Measurements from ENCODE around the gene DEDD2.

The DEDD2 gene

GRCh38 chr19:42239544-42240220, 22.2 kb upstream of the DEDD2 start:
- H3K4me3 ChIP-seq (replicated peaks; ENCODE audit: low read depth, low read length): no peak overlapping the region
- TF ChIP-seq CTCF (IDR thresholded peaks at IDR 0.05; ENCODE audit: low read length, missing control alignments): no peak
- DNase-seq (ENCODE audit: low read depth): no peak

- H3K4me3 ChIP-seq (replicated peaks; ENCODE audit: low read depth, low read length): no peak overlapping the region
- TF ChIP-seq CTCF (IDR thresholded peaks at IDR 0.05; ENCODE audit: low read length, missing control alignments): no peak
- no peak for DNase-seq (ENCODE audit: low read depth)
Observed at GRCh38 chr19:42235181-42235580, 17.7 kb upstream of the DEDD2 start.

GRCh38 chr19:42234364-42234763, 16.9 kb upstream of the DEDD2 start:
- no peak for DNase-seq (ENCODE audit: low read depth)
- TF ChIP-seq CTCF (IDR thresholded peaks at IDR 0.05; ENCODE audit: low read length, missing control alignments): no peak
- no peak overlapping the region for H3K4me3 ChIP-seq (replicated peaks; ENCODE audit: low read depth, low read length)

- DNase-seq (ENCODE audit: low read depth): no peak
- H3K4me3 ChIP-seq (replicated peaks; ENCODE audit: low read depth, low read length): no peak overlapping the region
- no peak for TF ChIP-seq CTCF (IDR thresholded peaks at IDR 0.05; ENCODE audit: low read length, missing control alignments)
Observed at GRCh38 chr19:42233678-42234292, 16.3 kb upstream of the DEDD2 start.

- no peak for DNase-seq (ENCODE audit: low read depth)
- no peak for TF ChIP-seq CTCF (IDR thresholded peaks at IDR 0.05; ENCODE audit: low read length, missing control alignments)
- H3K4me3 ChIP-seq (replicated peaks; ENCODE audit: low read depth, low read length): no peak overlapping the region
Observed at GRCh38 chr19:42233106-42233505, 15.6 kb upstream of the DEDD2 start.

GRCh38 chr19:42232435-42232834, 15.0 kb upstream of the DEDD2 start:
- TF ChIP-seq CTCF (IDR thresholded peaks at IDR 0.05; ENCODE audit: low read length, missing control alignments): no peak
- H3K4me3 ChIP-seq (replicated peaks; ENCODE audit: low read depth, low read length): no peak overlapping the region
- DNase-seq (ENCODE audit: low read depth): no peak

GRCh38 chr19:42230571-42230970, 13.1 kb upstream of the DEDD2 start:
- TF ChIP-seq CTCF (IDR thresholded peaks at IDR 0.05; ENCODE audit: low read length, missing control alignments): no peak
- DNase-seq (ENCODE audit: low read depth): no peak
- H3K4me3 ChIP-seq (replicated peaks; ENCODE audit: low read depth, low read length): no peak overlapping the region

Data from fibroblast of pulmonary artery (primary cell).